Right lobe of liver (tissue), 4 donors: ENCODE results near the gene TRIM24.

Experiments used
- CTCF ChIP-seq, 4 donors: fragments of 200-600 bp in 3 of 4; fragments of 450-650 bp in 1 of 4; IDR thresholded peaks; one replicate each; pipeline versions ENCODE4 v1.5.1 to v1.8.0; 2016 to 2022; ENCODE audit warnings: antibody characterized with exemption in 4 of 4, mild to moderate bottlenecking in 2 of 4
- POLR2A ChIP-seq: fragments of 450-650 bp; IDR thresholded peaks from one replicate; pipeline ENCODE4 v1.6.1; 2017; ENCODE audit warnings: antibody characterized with exemption, mild to moderate bottlenecking
- donor health status: DM: no; HTN: no; CAD: no.
- donor health status: DM: no; HTN: no; CAD: no.
- donor health status: DM: no; HTN: yes; CAD: no.

- TF ChIP-seq CTCF (IDR thresholded peaks at IDR 0.05) (no peak), POLR2A (no peak)
Observed at GRCh38 chr7:138553805-138554204, 93.7 kb downstream of the TRIM24 start.
